Endodermal cell (in vitro differentiated cells): ENCODE results near the gene C4orf36. TPM values are rescaled to one million over a fixed set of nuclear protein-coding genes. Genes with fewer than 3 reads are reported as not detected.

Experiments used
- DNase-seq: peaks from one replicate; pipeline ENCODE4 v3.0.0-alpha.2; 2017
- H3K27ac ChIP-seq: 2 replicates; pipeline ENCODE4 v1.5.1; 2013; ENCODE audit warnings: mild to moderate bottlenecking, low read depth, low read length, moderate library complexity
- H3K27me3 ChIP-seq: 2 replicates; pipeline ENCODE4 v1.6.1; 2013; ENCODE audit warnings: mild to moderate bottlenecking, low read length, moderate library complexity; ENCODE audit not compliant: insufficient read depth, control insufficient read depth, poor library complexity, severe bottlenecking
- H3K36me3 ChIP-seq: 2 replicates; pipeline ENCODE4 v1.7.0; 2013; ENCODE audit warnings: mild to moderate bottlenecking, low read length, moderate library complexity; ENCODE audit not compliant: control insufficient read depth, insufficient read depth
- H3K4me1 ChIP-seq: one replicate; pipeline ENCODE4 v1.7.0; 2013; ENCODE audit warnings: low read length; ENCODE audit not compliant: control insufficient read depth, insufficient read depth
- H3K4me3 ChIP-seq: 2 replicates; pipeline ENCODE4 v1.5.1; 2013; ENCODE audit warnings: mild to moderate bottlenecking, low read length, moderate library complexity
- H3K9ac ChIP-seq: 2 replicates; pipeline ENCODE4 v1.6.1; 2013; ENCODE audit warnings: mild to moderate bottlenecking, low read length, moderate library complexity; ENCODE audit not compliant: poor library complexity, severe bottlenecking; ENCODE audit errors: extremely low read depth
- H3K9me3 ChIP-seq: 2 replicates; pipeline ENCODE4 v1.6.1; 2013; ENCODE audit warnings: mild to moderate bottlenecking, low read length, moderate library complexity; ENCODE audit not compliant: control insufficient read depth
- H3K27ac Mint-ChIP-seq: 2 replicates; pipeline ENCODE4 v1.8.0; 2020; ENCODE audit warnings: mixed read lengths
- H3K27me3 Mint-ChIP-seq: 2 replicates; pipeline ENCODE4 v1.8.0; 2021; ENCODE audit warnings: mild to moderate bottlenecking, mixed read lengths; ENCODE audit not compliant: insufficient read depth
- H3K36me3 Mint-ChIP-seq: 2 replicates; pipeline ENCODE4 v1.8.0; 2020; ENCODE audit warnings: low read depth, mixed read lengths
- H3K4me1 Mint-ChIP-seq: 2 replicates; pipeline ENCODE4 v1.8.0; 2020; ENCODE audit warnings: mixed read lengths
- H3K4me3 Mint-ChIP-seq: 2 replicates; pipeline ENCODE4 v1.8.0; 2020; ENCODE audit warnings: mild to moderate bottlenecking, moderate library complexity, mixed read lengths
- H3K9me3 Mint-ChIP-seq: 2 replicates; pipeline ENCODE4 v1.8.0; 2020; ENCODE audit warnings: mild to moderate bottlenecking, mixed read lengths
- WGBS, 2 experiments: methylation state at CpG; one replicate each; pipeline versions ENCODE4 v1.1.5 to v1.1.7; 2013; ENCODE audit warnings: missing lambda C conversion rate in 2 of 2, mixed read lengths in 1 of 2; ENCODE audit not compliant: insufficient coverage in 1 of 2, insufficient read length in 1 of 2; 5-methylcytosine and 5-hydroxymethylcytosine counted together
- total RNA-seq, 2 donors: library from RNA; stranded (reverse); fragmentation: NEBNext Ultra II Directional in 1 of 2; extraction: Animal tissue kit (Norgen Biotek cat#: 25700) in 1 of 2; gene quantifications; 2 replicates in 1 of 2; 3 replicates in 1 of 2; pipeline ENCODE4 v1.2.1, GENCODE V29; 2021
- TF ChIP-seq, protein P1 (sequence below): fragments of 200-600 bp; sonication (generic); conservative IDR thresholded peaks from 2 replicates; pipeline ENCODE4 v1.5.0; 2021; ENCODE audit warnings: antibody characterized with exemption, mild to moderate bottlenecking

The C4orf36 gene
- total RNA-seq, 2 donors from 2014 or later: 2.2 to 3.7 TPM

- no peak for DNase-seq
- H3K27ac Mint-ChIP-seq: no peak overlapping the region
- Histone ChIP-seq H3K9me3 (no peaks in the 10 kb centered on the region), H3K9ac (no peak overlapping the region), H3K4me3 (no peak overlapping the region), H3K4me1 (no peaks in the 10 kb centered on the region), H3K36me3 (no peaks in the 10 kb centered on the region), H3K27ac (no peak overlapping the region), H3K27me3 (no peaks in the 10 kb centered on the region)
- 90 to 93% methylated on average over 3 of the region's 3 CpGs for WGBS, 2 experiments
- no peak overlapping the region for H3K4me3 Mint-ChIP-seq
- H3K36me3 Mint-ChIP-seq: no peaks in the 10 kb centered on the region
- TF ChIP-seq, protein P1, sequence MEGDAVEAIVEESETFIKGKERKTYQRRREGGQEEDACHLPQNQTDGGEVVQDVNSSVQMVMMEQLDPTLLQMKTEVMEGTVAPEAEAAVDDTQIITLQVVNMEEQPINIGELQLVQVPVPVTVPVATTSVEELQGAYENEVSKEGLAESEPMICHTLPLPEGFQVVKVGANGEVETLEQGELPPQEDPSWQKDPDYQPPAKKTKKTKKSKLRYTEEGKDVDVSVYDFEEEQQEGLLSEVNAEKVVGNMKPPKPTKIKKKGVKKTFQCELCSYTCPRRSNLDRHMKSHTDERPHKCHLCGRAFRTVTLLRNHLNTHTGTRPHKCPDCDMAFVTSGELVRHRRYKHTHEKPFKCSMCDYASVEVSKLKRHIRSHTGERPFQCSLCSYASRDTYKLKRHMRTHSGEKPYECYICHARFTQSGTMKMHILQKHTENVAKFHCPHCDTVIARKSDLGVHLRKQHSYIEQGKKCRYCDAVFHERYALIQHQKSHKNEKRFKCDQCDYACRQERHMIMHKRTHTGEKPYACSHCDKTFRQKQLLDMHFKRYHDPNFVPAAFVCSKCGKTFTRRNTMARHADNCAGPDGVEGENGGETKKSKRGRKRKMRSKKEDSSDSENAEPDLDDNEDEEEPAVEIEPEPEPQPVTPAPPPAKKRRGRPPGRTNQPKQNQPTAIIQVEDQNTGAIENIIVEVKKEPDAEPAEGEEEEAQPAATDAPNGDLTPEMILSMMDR: peak; percentile 1
- no peaks in the 10 kb centered on the region for H3K27me3 Mint-ChIP-seq
- no peaks in the 10 kb centered on the region for H3K4me1 Mint-ChIP-seq
- H3K9me3 Mint-ChIP-seq: no peaks in the 10 kb centered on the region
Measured at GRCh38 chr4:86834901-86835300, 57.3 kb downstream of the C4orf36 start.

DNA sequence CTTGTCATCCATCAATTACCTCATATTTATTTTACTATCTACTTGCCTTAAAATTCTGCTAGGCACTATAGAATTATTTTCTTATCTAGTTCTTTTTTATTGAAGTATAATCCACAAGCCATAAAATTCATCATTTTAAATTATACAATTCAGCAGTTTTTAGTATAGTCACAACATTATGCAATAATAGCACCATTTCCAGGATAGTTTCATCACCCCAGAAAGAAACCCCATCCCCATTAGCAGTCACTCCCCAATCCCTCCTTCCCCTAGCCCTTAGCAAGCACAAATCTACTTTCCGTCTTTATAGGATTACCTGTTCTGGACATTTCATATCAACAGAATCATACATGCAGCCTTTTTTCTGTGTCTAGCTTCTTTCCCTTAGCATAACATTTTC lies 58.6 kb downstream of the C4orf36 start:
- Mint-ChIP-seq H3K9me3 (no peaks in the 10 kb centered on the region), H3K4me1 (no peaks in the 10 kb centered on the region), H3K27me3 (no peaks in the 10 kb centered on the region), H3K27ac (no peak overlapping the region), H3K4me3 (no peak overlapping the region), H3K36me3 (no peaks in the 10 kb centered on the region)
- H3K27ac ChIP-seq: no peak overlapping the region
- H3K4me3 ChIP-seq: no peak overlapping the region
- H3K36me3 ChIP-seq: no peaks in the 10 kb centered on the region
- no peak overlapping the region for H3K9ac ChIP-seq
- no peaks in the 10 kb centered on the region for H3K9me3 ChIP-seq
- H3K27me3 ChIP-seq: no peaks in the 10 kb centered on the region
- no peak for DNase-seq
- 98 to 100% methylated on average over 1 of the region's 1 CpG for WGBS, 2 experiments
- TF ChIP-seq, protein P1: no peak
- H3K4me1 ChIP-seq: no peaks in the 10 kb centered on the region

DNA sequence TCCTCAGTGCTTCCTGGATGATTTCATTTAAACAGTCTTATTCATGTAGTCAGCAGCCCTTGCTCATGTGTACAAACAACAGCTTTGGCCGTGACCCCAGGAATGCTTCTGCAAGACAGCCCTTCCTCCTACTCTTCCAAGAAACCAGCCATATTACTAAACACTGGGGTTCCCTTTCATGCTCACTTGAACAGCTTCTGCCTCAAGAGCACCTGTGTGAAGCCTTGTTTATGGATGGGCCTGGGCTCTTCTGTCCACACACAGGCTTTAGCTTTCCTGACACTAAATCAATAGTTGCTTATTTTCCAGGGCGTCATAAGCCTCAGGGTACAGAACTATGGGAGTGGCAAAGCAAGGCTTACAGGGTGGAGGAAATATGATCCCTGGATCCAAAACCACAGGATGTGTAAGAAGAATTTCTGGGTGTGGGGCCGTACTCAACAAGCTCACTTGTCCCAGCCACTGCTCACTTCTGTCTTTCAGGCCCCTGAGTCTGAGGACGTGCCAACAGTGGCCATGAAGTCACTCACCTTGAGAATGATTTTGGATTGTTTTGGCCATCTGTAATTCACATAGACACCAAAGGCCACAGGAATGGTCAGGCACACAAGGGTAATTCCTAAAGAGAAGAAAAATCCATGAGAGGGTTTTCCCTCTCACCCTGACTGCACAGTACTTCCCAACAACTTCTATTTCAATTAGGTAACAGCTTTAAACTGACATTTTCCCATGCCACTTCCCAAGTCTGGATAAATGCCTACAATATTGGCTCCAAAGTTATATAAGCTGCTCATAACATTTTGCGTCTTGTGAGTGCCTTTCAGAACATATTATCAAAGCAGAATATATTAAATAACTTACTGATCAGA lies 60.7 kb downstream of the C4orf36 start:
- no peaks in the 10 kb centered on the region for H3K36me3 Mint-ChIP-seq
- Histone ChIP-seq H3K9me3 (no peaks in the 10 kb centered on the region), H3K27ac (no peak overlapping the region), H3K27me3 (no peaks in the 10 kb centered on the region), H3K4me3 (no peak overlapping the region), H3K4me1 (no peaks in the 10 kb centered on the region), H3K36me3 (no peaks in the 10 kb centered on the region), H3K9ac (no peak overlapping the region)
- TF ChIP-seq, protein P1: no peak
- no peak overlapping the region for H3K27ac Mint-ChIP-seq
- peaks cover 2% of the 10 kb centered on the region for H3K4me1 Mint-ChIP-seq
- WGBS, 2 experiments: 90 to 92% methylated on average over 4 to 5 of the region's 5 CpGs
- H3K4me3 Mint-ChIP-seq: no peak overlapping the region
- no peaks in the 10 kb centered on the region for H3K27me3 Mint-ChIP-seq
- DNase-seq: no peak
- no peaks in the 10 kb centered on the region for H3K9me3 Mint-ChIP-seq

Other genes starting within 250 kb of the C4orf36 start
- gene SLC10A6, start 43.0 kb downstream of the C4orf36 start, total RNA-seq: not detected
- 100 to 1,000 TPM; 134 to 171 TPM for gene AFF1, start 42.6 kb upstream of the C4orf36 start, total RNA-seq